Posterior cingulate gyrus (tissue), 11 donors: Measurements from ENCODE around the gene ARHGAP29.
A peak's percentile ranks its signal among the peaks of the same experiment; 100 is the strongest.

Source experiments
- DNase-seq, 10 donors: peaks; one replicate each; pipeline versions ENCODE4 v3.0.0 to v3.0.0-alpha.2; 2020 to 2021; ENCODE audit warnings: mixed read lengths in 3 of 10
- intact Hi-C: fragments of 100-400 bp; cut with DNase I; formaldehyde crosslinking; loops from one replicate; pipeline ENCODE4 v1.15.1; 2023

ARHGAP29 gene, protein sequence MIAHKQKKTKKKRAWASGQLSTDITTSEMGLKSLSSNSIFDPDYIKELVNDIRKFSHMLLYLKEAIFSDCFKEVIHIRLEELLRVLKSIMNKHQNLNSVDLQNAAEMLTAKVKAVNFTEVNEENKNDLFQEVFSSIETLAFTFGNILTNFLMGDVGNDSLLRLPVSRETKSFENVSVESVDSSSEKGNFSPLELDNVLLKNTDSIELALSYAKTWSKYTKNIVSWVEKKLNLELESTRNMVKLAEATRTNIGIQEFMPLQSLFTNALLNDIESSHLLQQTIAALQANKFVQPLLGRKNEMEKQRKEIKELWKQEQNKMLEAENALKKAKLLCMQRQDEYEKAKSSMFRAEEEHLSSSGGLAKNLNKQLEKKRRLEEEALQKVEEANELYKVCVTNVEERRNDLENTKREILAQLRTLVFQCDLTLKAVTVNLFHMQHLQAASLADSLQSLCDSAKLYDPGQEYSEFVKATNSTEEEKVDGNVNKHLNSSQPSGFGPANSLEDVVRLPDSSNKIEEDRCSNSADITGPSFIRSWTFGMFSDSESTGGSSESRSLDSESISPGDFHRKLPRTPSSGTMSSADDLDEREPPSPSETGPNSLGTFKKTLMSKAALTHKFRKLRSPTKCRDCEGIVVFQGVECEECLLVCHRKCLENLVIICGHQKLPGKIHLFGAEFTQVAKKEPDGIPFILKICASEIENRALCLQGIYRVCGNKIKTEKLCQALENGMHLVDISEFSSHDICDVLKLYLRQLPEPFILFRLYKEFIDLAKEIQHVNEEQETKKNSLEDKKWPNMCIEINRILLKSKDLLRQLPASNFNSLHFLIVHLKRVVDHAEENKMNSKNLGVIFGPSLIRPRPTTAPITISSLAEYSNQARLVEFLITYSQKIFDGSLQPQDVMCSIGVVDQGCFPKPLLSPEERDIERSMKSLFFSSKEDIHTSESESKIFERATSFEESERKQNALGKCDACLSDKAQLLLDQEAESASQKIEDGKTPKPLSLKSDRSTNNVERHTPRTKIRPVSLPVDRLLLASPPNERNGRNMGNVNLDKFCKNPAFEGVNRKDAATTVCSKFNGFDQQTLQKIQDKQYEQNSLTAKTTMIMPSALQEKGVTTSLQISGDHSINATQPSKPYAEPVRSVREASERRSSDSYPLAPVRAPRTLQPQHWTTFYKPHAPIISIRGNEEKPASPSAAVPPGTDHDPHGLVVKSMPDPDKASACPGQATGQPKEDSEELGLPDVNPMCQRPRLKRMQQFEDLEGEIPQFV

DNA sequence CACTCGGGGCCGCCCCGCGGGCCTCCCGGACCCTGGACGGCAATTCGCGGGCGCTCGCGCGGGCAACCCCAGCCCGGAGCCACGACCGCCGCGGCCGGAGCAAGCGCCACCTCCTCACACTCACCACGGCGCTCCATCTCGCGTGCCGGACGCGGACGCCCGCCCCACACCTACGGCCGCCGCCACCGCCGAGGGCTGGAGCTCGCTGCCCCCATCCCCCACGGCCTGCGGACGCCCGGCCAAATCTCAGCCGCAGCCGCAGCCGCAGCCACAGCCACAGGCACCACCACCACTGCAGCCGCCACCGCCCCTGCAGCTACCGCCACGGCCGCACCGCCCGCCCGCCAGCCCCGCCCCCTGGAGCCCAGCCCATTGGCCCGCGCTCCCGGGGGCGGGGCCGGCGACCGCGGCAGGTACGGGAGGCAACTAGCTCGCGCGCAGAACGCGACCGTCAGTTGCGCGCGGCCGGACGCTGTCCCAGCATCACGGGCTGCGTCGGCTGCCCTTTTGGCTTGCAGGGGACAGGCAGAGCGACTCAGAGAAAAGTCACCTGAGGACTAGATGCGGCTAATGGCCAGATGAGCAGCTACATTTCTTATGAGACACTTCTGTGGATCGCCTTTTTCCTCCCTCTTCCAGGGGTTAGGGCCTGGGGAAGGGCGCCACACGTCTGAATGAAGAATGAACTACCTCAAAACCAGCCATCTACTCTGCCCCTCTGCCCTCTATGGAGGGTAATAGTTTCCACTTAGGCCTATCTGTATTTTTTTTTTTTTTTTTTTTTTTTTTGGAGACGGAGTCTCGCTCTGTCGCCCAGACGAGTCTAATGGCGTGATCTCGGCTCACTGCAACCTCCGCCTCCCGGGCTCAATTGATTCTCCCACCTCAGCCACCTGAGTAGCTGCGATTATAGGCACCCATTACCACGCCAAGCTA lies at the start of gene ARHGAP29:
ARHGAP29 (minus strand) TSS at position 294 of the 936 bp plus-strand sequence. CDS start 5,973 bp downstream, outside the sequence.
- intact Hi-C loops = loop anchor here (10.0 kb wide), 1 partner anchor 173 kb away; no protein-coding TSS in a partner anchor
- peak in 9 of 10 donors; percentile 27 to 93 (median 53) for DNase-seq

DNA sequence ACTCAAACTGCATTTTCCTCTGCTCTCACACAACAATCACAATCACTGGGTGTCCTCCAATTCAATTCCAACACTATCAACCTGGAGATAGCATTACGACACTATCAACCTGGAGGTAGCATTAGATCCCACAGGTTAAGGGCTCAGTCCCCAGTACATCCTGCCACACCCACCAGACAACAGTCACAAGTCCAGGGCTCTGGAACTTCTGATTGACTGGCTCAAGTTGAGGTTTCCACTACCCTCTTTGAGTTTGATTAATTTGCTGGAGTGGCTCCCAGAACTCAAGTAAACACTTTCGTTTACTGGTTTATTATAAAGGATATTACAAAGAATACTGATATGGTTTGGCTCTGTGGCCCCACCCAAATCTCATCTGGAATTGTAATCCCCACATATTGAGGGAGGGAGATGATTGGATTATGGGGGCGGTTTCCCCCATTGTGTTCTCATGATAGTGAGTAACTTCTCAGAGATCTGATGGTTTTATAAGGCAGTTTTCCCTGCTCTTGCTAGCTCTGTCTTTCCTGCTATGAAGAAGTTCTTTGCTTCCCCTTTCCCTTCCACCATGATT lies 49.6 kb upstream of the ARHGAP29 start:
- intact Hi-C loops = no loop called here
- no peak for DNase-seq

DNA sequence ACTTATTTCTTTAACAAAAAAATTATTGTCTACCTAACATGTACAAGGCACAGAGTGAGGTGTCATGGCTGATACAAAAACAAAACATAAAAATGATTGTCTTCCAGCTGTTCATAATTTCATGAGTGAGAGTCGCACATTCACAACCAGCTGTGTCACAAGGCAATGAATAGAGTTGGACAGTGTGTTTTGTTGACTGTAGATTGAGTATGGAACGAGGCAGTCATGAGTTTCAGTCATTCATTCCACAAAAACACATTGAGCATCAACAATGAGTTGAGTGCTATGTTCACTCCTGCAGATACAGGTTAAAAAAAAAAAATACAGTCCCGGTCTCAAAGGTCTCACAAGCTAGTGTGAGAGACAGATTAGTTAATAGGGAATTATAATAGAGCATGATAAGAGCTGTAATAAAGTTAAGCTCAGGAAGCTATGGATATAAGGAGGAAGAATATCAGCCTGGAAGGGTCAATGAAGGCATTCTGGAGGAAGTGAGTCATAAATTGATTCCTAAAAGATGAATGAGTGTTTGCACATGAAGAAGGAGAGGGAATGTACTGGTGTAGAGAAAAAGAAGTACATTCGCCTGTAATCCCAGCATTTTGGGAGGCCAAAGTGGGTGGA lies 47.8 kb upstream of the ARHGAP29 start:
- DNase-seq = no peak
- intact Hi-C loops = no loop called here

DNA sequence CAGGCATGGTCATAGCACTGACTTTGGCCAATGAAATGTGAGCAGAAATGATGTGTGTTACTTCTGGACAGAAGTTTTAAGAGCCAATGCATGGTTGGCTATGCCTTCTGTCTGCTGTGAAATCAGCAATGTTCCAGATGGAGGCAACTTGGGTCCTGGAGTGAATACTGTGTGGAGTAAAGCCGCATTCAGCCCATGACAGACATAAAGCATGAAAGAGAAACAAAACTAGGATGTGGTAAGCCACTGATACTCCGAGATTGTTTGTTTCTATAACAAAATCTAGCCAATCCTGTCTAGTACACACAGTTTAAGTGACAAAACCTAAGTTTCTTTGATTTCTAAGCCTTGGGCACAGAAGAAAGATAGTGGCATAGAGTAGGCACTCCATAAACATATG lies 47.1 kb upstream of the ARHGAP29 start:
- intact Hi-C loops = no loop called here
- DNase-seq = no peak

DNA sequence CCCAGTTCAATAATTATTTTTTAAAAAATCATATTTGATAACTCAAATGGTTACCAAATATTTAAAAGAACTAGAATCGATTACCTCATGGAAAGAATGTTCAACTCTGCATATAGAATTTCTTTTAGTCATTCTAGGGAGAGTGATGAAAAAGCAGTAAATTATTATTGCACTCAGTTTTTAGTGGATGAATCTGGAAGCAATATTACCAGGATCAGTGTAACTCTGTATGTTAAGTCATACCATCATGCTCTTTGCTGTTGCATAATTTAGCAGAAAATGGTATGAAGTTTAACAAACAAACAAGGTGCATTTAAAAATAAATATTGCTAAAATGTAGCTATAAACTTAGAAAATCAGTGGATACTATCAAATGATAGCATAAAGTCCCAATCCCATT lies 46.1 kb upstream of the ARHGAP29 start:
- DNase-seq = no peak
- intact Hi-C loops = no loop called here

DNA sequence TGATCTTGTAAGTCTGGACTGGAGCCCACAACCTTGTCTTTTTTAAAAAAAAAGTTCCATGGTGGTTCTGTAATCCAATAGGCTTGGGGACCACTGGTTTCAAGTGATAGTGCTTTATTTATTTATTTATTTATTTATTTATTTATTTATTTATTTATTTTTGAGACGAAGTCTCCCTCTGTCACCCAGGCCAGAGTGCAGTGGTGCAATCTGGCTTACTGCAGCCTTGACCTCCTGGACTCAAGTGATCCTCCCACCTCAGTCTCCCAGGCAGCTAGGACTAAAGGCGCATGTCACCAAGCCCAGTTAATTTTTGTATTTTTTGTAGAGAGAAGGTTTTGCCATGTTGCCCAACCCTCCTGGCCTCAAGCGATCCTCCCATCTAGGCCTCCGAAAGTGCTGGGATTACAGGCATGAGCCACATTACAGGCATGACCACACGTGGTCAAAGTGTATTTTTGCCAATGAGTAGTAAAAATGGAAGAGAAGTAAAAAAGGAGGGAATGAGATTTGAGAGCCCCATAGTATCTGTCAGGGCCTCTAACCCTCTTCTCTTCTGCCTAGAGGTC lies 44.8 kb upstream of the ARHGAP29 start:
- DNase-seq = no peak
- intact Hi-C loops = no loop called here

DNA sequence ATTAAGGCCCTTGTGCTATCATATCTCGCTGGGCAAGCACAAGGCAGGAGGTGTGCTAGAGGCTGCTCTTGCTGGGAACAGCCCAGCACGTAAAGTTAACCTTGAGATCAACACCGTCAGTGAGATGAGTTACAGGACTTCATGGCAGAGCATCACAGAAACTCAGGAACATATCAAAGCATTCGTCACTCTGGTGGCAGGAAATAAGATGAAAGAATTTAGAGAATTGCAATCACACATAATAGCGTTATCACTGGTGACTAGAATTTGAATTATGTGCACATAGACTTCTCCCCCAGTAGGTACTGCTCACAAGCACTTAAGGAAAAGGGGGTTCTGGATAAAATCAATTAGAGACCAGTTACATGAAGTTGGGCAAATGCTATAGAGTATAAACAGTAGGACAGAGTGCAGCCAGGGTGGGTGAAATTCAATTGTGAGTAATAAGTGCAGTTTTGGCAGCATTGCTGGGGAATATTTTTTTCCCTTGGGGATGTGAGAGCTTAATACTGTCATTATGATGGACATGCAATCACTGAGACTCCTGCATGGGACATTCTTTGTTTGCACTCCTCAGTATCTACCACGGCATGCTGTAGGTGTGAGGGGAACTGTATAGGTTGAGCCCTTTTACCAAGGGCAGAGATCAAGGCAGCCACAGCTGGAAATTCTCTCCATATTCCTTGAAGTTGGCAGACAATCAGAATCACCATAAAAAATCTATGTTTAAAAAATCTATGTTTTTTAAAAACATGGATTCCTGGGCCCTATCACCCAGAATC lies 44.2 kb upstream of the ARHGAP29 start:
- intact Hi-C loops = no loop called here
- no peak for DNase-seq

DNA sequence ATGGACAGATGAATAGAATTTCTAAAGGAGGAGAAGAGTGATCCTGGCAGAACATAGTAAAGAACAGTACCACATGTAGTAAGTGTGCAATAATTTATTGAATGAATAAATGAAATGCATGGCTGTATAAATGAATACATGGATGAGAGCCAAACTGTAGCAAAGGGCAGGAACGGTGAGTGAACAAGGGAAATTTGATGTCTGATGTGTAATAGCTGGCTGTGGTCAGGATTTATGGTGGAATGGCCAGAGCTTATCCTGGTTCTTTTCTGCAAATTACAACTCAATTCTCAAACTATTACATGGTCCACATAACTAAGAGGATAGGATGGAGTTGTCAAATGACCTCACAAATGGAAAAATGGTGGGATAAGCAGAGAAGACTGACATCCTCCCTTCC lies 43.2 kb upstream of the ARHGAP29 start:
- no peak for DNase-seq
- intact Hi-C loops = no loop called here

DNA sequence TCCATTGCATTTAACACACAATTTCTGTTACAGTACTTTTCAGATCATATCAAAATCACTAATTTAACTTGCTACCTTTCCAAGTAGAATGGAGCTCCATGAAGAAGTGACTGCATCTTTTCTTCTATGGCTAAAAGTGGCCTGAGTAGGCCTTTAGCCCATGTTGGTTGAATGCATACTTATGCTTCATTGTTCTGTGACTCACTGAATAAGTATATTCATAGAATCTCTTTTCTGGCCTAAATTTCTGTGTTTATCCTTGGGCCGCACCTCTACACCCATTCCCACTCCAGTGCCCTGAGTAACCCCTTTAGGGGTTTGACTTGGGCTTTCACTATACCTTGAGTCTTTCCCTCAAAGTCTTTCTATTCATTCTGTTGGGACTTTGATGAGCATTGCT lies 42.1 kb upstream of the ARHGAP29 start:
- intact Hi-C loops = no loop called here
- DNase-seq = no peak

DNA sequence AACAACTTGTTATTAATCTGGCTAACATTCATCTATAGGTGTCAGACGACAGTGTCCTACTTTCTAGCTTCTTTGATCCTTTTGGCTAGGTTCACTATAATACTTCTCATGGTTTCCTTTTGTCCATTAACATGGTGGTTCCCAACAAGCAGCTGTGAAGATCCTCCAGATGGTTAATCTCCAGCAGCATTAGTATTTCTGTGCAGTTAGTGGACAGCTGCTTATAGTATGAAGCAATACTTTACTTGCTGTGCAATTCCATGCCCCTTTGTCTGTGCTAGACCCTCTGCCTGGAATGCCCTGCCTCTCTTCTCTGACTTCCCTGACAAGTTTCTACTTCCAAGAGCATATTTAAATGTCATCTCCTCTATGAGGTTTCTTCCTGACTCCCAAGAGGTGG lies 41.7 kb upstream of the ARHGAP29 start:
- no peak for DNase-seq
- intact Hi-C loops = no loop called here

DNA sequence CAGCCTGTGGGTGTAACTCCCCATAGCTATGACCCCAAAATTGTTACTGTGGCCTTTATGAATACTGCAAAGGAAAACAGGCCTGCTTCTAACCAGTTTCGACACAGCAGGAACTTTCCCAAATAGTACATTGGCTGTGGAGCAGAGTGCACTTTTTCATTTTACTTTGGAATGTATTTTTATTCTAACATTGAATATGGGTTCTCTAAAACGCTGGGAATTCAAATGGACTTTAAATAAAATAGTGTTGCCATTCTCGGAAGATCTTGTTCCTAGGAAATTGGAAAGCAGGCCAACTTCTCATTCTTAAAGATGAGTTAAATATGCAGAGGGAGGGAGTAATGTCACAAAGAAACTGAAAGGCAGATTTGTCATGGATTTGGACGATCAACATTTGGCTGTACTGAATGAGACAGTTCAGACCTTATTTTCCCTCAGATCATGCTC lies 39.6 kb upstream of the ARHGAP29 start:
- no peak for DNase-seq
- intact Hi-C loops = no loop called here

DNA sequence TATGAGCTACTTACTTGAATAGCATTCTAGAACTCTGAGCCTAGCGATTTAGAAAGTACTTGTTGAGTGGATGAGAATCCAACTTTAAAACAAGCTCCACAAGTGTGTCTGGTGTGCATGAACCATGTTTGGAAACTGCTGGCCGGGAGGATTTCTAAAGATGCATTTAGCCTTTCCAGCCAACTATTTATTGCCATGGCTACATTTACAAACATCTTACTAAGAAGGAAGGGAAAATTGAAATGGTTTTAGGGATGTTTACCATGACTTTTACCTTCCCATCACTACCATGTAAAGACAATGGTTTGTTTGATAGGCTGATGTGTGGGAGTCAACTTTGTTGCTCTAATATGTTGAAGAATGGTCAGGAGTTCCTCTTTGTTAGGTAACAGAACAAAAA lies 37.7 kb upstream of the ARHGAP29 start:
- intact Hi-C loops = no loop called here
- DNase-seq = no peak

DNA sequence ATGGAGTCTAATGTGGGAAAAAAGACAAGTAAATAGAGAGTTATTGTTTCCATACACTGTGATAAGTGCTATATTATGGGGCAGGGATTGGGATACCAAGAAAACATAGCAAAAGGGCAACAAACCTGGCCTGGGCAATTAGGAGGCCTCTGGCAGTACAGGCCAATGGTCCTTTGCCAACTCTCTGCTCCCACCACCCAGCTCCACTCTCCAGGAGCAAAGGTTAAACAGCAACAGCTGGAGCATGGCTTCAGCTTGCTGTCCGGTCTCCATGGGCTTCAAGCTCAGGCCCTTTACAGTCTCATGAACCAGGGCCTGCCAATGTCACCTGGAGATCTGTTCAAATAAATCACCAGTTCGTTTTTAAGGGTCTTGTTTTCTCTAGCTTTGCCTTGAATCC lies 37.2 kb upstream of the ARHGAP29 start:
- DNase-seq = peak in 1 of 10 donors; percentile 65
- intact Hi-C loops = no loop called here

DNA sequence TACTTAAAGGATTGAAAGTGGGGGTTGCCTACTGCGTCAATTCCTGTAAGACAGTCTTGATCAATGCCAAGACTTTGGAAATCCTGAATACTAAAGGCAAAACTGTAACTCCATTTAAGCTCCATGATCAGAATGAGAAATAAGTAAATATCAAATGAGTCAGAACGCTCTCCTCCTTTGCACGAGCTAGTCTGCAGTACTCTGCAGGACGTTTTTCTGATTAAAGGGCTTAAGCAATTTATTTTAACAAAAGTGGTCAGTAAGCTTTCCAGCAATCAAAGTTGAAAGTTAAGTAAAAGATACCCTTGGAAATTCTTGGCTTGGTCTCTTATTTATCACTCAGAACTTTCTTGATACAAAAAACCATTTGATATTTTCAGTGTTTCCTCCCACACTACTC lies 35.7 kb upstream of the ARHGAP29 start:
- no peak for DNase-seq
- intact Hi-C loops = no loop called here

DNA sequence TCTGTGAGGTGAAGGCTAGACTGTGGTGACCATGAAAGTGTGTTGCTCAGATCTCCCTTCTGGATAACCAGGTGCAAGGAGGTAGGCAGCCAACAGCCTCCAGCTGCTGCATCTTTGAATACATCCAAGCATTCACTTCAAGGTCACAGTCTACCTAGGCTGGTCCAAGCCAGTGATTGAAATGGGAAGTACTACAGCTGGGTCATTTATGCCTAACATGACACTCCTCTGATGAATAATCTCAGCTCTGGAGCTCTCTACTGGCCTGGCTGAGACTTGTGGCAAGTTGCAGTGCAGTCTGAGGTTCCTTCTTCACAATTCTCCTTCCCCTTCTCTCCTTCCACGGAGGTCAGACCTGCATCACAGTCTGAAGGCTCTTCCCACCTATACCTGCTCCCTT lies 35.0 kb upstream of the ARHGAP29 start:
- intact Hi-C loops = no loop called here

DNA sequence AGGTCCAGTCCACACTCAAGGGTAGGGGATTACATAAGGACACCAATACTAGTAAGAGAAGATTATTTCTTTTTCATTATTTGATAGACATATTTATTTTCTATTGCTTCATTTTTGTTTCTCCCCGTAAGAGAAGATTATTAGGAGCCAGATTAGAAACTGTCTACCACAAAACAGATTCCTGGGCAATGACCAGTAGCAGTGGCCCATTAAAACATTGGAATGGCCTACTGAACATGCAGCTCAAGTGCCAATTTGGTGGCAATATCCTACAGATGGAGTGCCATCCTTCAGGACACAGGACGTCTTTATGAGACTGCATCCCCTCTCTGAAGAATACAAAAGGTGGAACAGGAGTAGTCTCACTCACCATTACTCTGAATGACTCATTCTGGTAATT lies 34.0 kb upstream of the ARHGAP29 start:
- intact Hi-C loops = no loop called here
- DNase-seq = no peak

More for the DNA sequence above, 35.0 kb upstream of the ARHGAP29 start:
- DNase-seq = no peak

DNA sequence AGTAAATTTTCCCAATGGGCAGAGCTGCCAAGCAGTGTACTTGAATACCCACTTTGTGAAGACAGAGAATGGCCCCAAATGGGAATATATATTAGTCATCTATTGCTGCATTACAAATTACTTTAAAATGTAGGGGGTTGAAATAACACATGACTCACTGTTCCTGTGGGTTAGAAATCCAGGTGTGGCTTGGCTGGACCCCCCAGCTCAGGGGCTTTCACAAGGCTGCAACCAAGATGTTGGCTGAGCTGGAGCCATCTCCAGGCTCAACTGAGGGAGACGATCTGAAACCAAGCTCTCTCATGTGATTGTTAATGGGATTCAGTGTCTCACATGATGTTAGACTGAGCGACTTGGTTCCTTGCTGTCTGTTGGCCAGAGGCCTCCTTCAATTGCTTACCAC lies 33.4 kb upstream of the ARHGAP29 start:
- intact Hi-C loops = no loop called here

DNA sequence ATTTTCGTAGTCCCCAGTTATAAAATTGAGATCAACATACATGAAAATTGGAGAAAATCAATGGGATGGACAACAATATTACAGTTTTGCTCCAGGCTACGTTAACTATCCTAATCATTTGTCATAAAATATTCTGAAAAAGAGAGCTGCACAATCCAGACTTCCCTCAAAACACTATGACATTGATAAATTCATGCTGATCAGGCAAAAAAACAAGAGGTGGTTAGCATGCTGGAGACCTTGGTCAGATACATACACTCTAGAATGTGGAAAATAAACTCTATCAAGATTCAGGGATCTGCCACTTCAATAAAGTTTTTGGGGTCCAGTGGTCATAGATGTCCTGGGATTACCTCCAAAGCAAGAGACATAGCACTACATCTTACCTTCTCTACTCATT lies 32.5 kb upstream of the ARHGAP29 start:
- intact Hi-C loops = no loop called here
- DNase-seq = no peak

More for the DNA sequence above, 33.4 kb upstream of the ARHGAP29 start:
- no peak for DNase-seq
